Measurements from ENCODE around the gene KDM4C.

GRCh38 chr9:6869081-6869948, 111.5 kb downstream of the KDM4C start:
- TF ChIP-seq EZH2 (IDR thresholded peaks at IDR 0.05) (no peak), POLR2AphosphoS5 (IDR thresholded peaks at IDR 0.05; ENCODE audit: borderline replicate concordance, low read depth, low read length) (no peak)

All from SK-N-MC (cell line).